Smooth muscle cell (in vitro differentiated cells): Measurements from ENCODE around the gene DNMT3A. TPM values are rescaled to one million over a fixed set of nuclear protein-coding genes. Genes with fewer than 3 reads are reported as not detected.

Source experiments
- DNase-seq: peaks from one replicate; lab custom pipeline; 2025; ENCODE audit not compliant: unreplicated experiment; lab: John Stamatoyannopoulos, UW
- H2AFZ ChIP-seq: fragments of 200-600 bp; sonication (generic); 2 replicates; pipeline ENCODE4 v1.6.0; 2016; ENCODE audit warnings: antibody characterized with exemption, low read depth, mild to moderate bottlenecking
- H3F3A ChIP-seq: fragments of 200-600 bp; sonication (generic); 2 replicates; pipeline ENCODE4 v1.6.0; 2017; ENCODE audit warnings: antibody characterized with exemption, low read depth
- H3K27ac ChIP-seq: fragments of 200-600 bp; sonication (generic); 2 replicates; pipeline ENCODE4 v1.5.1; 2016; ENCODE audit warnings: low read depth, mild to moderate bottlenecking
- H3K27me3 ChIP-seq: fragments of 200-600 bp; sonication (generic); 2 replicates; pipeline ENCODE4 v1.6.1; 2016; ENCODE audit warnings: low read depth, mild to moderate bottlenecking
- H3K36me3 ChIP-seq: fragments of 200-600 bp; sonication (generic); 2 replicates; pipeline ENCODE4 v1.5.1; 2016; ENCODE audit warnings: low read depth
- H3K4me1 ChIP-seq: fragments of 200-600 bp; sonication (generic); 2 replicates; pipeline ENCODE4 v1.5.1; 2016; ENCODE audit warnings: low read depth
- H3K4me2 ChIP-seq: fragments of 200-600 bp; sonication (generic); 2 replicates; pipeline ENCODE4 v1.6.0; 2016; ENCODE audit warnings: mild to moderate bottlenecking
- H3K4me3 ChIP-seq: fragments of 200-600 bp; sonication (generic); 2 replicates; pipeline ENCODE4 v1.5.1; 2016; ENCODE audit warnings: mild to moderate bottlenecking
- H3K79me2 ChIP-seq: fragments of 200-600 bp; sonication (generic); 2 replicates; pipeline ENCODE4 v1.6.0; 2016; ENCODE audit warnings: low read depth, mild to moderate bottlenecking
- H3K9ac ChIP-seq: fragments of 200-600 bp; sonication (generic); 2 replicates; pipeline ENCODE4 v1.6.0; 2016; ENCODE audit warnings: low read depth
- H3K9me3 ChIP-seq: fragments of 200-600 bp; sonication (generic); replicated peaks from 2 replicates; pipeline ENCODE4 v1.5.1; 2016; ENCODE audit warnings: low read depth
- H4K20me1 ChIP-seq: fragments of 200-600 bp; sonication (generic); 2 replicates; pipeline ENCODE4 v1.6.0; 2016; ENCODE audit warnings: low read depth
- CTCF ChIP-seq: fragments of 200-600 bp; sonication (generic); IDR thresholded peaks from 2 replicates; pipeline ENCODE4 v1.5.1; 2017; ENCODE audit warnings: borderline replicate concordance, mild to moderate bottlenecking, antibody characterized with exemption; ENCODE audit not compliant: insufficient read depth, poor library complexity, severe bottlenecking
- WGBS: methylation state at CpG from one replicate; pipeline ENCODE4 v1.1.7; 2016; ENCODE audit warnings: low lambda C conversion rate; 5-methylcytosine and 5-hydroxymethylcytosine counted together
- polyA plus RNA-seq: library from polyadenylated mRNA; unstranded; fragments of >200 nt; fragmentation: Nextera tagmentation; extraction: Ambion mirVana; gene quantifications from 2 replicates; pipeline ENCODE4 v1.2.1, GENCODE V29; 2016
- total RNA-seq: library from RNA; depleted of rRNA; stranded (reverse); fragments of >200 nt; gene quantifications from 2 replicates; pipeline ENCODE4 v1.2.3, GENCODE V29; 2014

Gene DNMT3A
- total and polyA plus RNA-seq, 2 experiments from 2014 or later: 16.4 to 19.9 TPM

DNA sequence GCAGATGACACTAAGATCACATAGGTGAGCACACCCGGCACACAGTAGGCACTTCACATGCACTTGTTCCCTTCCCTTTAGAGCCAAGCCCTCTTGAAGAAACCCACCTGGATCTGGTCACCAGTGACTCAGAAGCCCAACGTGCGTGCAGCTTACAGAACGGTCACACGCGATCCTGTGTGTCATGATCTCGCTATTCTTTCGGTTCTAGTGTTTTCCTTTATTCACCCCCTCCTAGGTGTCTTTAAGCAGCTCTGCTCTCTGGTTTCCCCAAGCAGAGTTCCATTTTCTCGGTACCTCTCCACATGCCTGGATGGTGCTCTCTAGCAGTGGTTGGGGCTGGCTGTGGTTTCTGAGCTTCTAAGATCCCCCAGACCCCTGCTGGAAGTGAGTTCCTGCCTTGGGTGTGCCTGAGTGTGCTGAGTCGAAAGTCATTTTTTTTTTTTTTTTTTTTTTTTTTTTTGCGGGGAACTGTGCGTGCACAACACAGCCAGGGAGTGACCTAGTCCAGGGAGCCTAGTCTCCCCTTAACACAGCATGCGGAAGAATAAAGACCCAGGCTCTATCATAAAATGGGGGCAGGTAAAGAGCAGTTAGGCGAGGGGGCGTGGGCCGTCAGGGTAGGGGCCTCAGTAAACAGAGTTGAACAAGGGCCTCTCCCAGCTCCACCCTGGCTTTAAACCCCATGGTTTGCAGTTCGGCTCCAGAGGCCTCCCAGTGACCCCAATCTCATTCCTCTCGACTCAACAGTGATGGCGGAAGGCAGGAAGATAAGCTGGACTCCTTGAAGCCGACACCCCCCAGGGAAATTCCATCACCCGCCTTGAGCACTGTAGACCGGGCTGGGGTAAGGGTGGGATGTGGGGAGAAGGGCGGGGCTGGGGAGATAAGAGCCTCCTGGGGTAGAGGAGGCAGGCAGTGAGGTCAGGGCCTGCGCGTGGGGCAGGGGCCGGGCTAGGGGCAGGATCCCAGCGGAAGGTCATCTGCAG lies 29.8 kb upstream of the DNMT3A start:
- 89% methylated on average over 26 of the region's 27 CpGs for WGBS
- H3K27me3 ChIP-seq: no peaks in the 10 kb centered on the region
- H4K20me1 ChIP-seq: no peaks in the 10 kb centered on the region
- H2AFZ ChIP-seq: no peak overlapping the region
- no peaks in the 10 kb centered on the region for H3F3A ChIP-seq
- H3K27ac ChIP-seq: no peak overlapping the region
- no peak overlapping the region for H3K4me3 ChIP-seq
- no peaks in the 10 kb centered on the region for H3K9me3 ChIP-seq
- DNase-seq: no peak
- H3K9ac ChIP-seq: no peak overlapping the region
- H3K36me3 ChIP-seq: no peaks in the 10 kb centered on the region
- peaks cover 12% of the 10 kb centered on the region for H3K4me1 ChIP-seq
- no peaks in the 10 kb centered on the region for H3K79me2 ChIP-seq
- TF ChIP-seq CTCF: no peak
- no peak overlapping the region for H3K4me2 ChIP-seq

GRCh38 chr2:25369876-25370275 lies 28.2 kb upstream of the DNMT3A start:
- no peak for TF ChIP-seq CTCF
- H3K4me2 ChIP-seq: no peak overlapping the region
- 87% methylated on average over 5 of the region's 5 CpGs for WGBS

GRCh38 chr2:25369439-25369838 lies 27.7 kb upstream of the DNMT3A start:
- Histone ChIP-seq H3K4me2 (no peak overlapping the region), H3K27me3 (no peaks in the 10 kb centered on the region), H3K36me3 (no peaks in the 10 kb centered on the region), H3K27ac (no peak overlapping the region), H3K79me2 (no peaks in the 10 kb centered on the region), H2AFZ (no peak overlapping the region), H3K9ac (no peak overlapping the region), H3K4me1 (peaks cover 12% of the 10 kb centered on the region), H4K20me1 (no peaks in the 10 kb centered on the region), H3K9me3 (no peaks in the 10 kb centered on the region), H3F3A (no peaks in the 10 kb centered on the region), H3K4me3 (no peak overlapping the region)
- no peak for DNase-seq
- TF ChIP-seq CTCF: no peak
- 90% methylated on average over 4 of the region's 4 CpGs for WGBS

More at GRCh38 chr2:25369876-25370275, 28.2 kb upstream of the DNMT3A start:
- H3K27ac ChIP-seq: no peak overlapping the region
- no peaks in the 10 kb centered on the region for H4K20me1 ChIP-seq
- H3K4me1 ChIP-seq: peaks cover 12% of the 10 kb centered on the region
- no peak for DNase-seq
- no peaks in the 10 kb centered on the region for H3F3A ChIP-seq
- H3K36me3 ChIP-seq: no peaks in the 10 kb centered on the region
- H3K27me3 ChIP-seq: no peaks in the 10 kb centered on the region
- no peak overlapping the region for H3K4me3 ChIP-seq
- H3K79me2 ChIP-seq: no peaks in the 10 kb centered on the region
- H2AFZ ChIP-seq: no peak overlapping the region
- H3K9me3 ChIP-seq: no peaks in the 10 kb centered on the region
- no peak overlapping the region for H3K9ac ChIP-seq

DNA sequence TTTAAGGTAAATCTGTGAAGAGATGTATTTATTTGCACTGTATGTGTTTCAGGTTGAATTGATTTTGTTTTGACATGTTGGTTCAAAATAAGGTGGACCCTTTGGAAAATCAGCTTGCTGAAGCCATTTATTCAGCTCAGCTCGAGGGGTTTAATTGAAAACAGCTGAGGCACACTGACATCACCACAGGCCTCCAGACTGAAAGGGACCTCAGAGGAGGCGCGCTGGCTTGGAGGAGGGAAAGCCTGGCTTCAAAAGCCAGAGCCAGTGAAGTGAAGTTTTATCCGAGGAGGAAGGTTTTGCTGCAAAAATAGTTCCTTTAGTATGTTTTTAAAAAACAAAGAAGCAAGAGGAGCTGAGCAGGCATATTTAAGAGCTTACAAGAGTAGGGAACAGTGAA lies 26.9 kb upstream of the DNMT3A start:
- no peak for DNase-seq
- Histone ChIP-seq H3K9me3 (no peaks in the 10 kb centered on the region), H4K20me1 (no peaks in the 10 kb centered on the region), H3K9ac (no peak overlapping the region), H2AFZ (no peak overlapping the region), H3K27me3 (no peaks in the 10 kb centered on the region), H3K36me3 (no peaks in the 10 kb centered on the region), H3K4me1 (peaks cover 12% of the 10 kb centered on the region), H3F3A (no peaks in the 10 kb centered on the region), H3K79me2 (no peaks in the 10 kb centered on the region), H3K27ac (no peak overlapping the region), H3K4me3 (no peak overlapping the region), H3K4me2 (no peak overlapping the region)
- TF ChIP-seq CTCF: no peak
- WGBS: 38% methylated on average over 4 of the region's 4 CpGs
